AG09319 (cell line): ENCODE data around the gene ACTR1A.

ENCODE experiments used
- DNase-seq: peaks from one replicate; pipeline ENCODE4 v3.0.0-alpha.2; 2010; ENCODE audit warnings: low read depth; ENCODE audit errors: extremely low read depth
- TF ChIP-seq, protein P1 (sequence below): IDR thresholded peaks from 2 replicates; pipeline ENCODE4 v1.5.1; 2011; ENCODE audit warnings: low read depth, mild to moderate bottlenecking, inconsistent platforms, low read length, moderate library complexity

ACTR1A gene

DNA sequence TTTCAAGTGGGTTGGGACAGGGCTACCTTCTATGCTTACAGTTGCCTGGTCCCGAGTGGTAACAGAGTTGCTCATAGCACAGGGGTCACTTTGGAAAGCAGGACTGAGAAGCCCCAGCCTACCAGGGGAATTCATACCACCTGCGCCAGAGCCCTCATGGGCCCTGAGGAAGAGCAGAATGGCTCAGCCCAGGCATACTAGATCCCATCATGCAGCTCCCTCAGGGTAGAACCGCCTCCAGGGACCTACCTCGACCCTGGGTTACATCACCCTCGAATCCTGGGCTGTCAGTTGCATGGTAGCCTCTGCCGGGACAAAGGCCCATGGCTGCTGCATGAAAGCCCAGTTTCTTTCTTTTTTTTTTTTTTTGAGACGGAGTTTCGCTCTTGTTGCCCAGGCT lies 73.0 kb downstream of the ACTR1A start:
- TF ChIP-seq, protein P1, sequence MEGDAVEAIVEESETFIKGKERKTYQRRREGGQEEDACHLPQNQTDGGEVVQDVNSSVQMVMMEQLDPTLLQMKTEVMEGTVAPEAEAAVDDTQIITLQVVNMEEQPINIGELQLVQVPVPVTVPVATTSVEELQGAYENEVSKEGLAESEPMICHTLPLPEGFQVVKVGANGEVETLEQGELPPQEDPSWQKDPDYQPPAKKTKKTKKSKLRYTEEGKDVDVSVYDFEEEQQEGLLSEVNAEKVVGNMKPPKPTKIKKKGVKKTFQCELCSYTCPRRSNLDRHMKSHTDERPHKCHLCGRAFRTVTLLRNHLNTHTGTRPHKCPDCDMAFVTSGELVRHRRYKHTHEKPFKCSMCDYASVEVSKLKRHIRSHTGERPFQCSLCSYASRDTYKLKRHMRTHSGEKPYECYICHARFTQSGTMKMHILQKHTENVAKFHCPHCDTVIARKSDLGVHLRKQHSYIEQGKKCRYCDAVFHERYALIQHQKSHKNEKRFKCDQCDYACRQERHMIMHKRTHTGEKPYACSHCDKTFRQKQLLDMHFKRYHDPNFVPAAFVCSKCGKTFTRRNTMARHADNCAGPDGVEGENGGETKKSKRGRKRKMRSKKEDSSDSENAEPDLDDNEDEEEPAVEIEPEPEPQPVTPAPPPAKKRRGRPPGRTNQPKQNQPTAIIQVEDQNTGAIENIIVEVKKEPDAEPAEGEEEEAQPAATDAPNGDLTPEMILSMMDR: no peak
- DNase-seq: no peak
